Measurements from ENCODE around the gene CDH2.

Gene CDH2

GRCh38 chr18:27903906-27904305 lies 273.0 kb downstream of the CDH2 start:
- Histone ChIP-seq H2AFZ (peak overlapping the region; percentile 35), H3K27ac (no peak overlapping the region), H3K79me2 (no peaks in the 10 kb centered on the region), H3K36me3 (ENCODE audit: control insufficient read depth, insufficient read depth, low read length) (no peaks in the 10 kb centered on the region), H3K4me1 (peaks cover 5% of the 10 kb centered on the region), H3K27me3 (ENCODE audit: control insufficient read depth, insufficient read depth, low read length) (no peaks in the 10 kb centered on the region), H3K4me2 (ENCODE audit: low read length) (no peak overlapping the region), H3K9me3 (ENCODE audit: control insufficient read depth, low read length) (no peaks in the 10 kb centered on the region), H3K4me3 (ENCODE audit: low read depth, low read length) (no peak overlapping the region), H3K9ac (no peak overlapping the region)
- no peak for TF ChIP-seq CTCF (IDR thresholded peaks at IDR 0.05)

GRCh38 chr18:27901424-27902226 lies 275.3 kb downstream of the CDH2 start:
- Histone ChIP-seq H3K4me2 (ENCODE audit: low read length) (no peak overlapping the region), H3K4me1 (peaks cover 5% of the 10 kb centered on the region), H3K36me3 (ENCODE audit: control insufficient read depth, insufficient read depth, low read length) (no peaks in the 10 kb centered on the region), H2AFZ (no peak overlapping the region), H3K27ac (no peak overlapping the region), H3K9ac (no peak overlapping the region), H3K4me3 (ENCODE audit: low read depth, low read length) (no peak overlapping the region), H3K27me3 (ENCODE audit: control insufficient read depth, insufficient read depth, low read length) (no peaks in the 10 kb centered on the region), H3K9me3 (ENCODE audit: control insufficient read depth, low read length) (no peaks in the 10 kb centered on the region), H3K79me2 (no peaks in the 10 kb centered on the region)
- no peak for TF ChIP-seq CTCF (IDR thresholded peaks at IDR 0.05)

All from parathyroid adenoma (tissue), 2 donors.